Panc1 (cell line): ENCODE results near the gene RALGPS1. TPM values are rescaled to one million over a fixed set of nuclear protein-coding genes. Genes with fewer than 3 reads are reported as not detected.

Experiments used
- ATAC-seq: fragments of 200-7000 bp; cut with Tn5 transposase; 2 replicates; pipeline ENCODE4 v1.9.1; 2020; ENCODE audit warnings: mild to moderate bottlenecking, moderate library complexity
- BruUV-seq: library from RNA; stranded (reverse); fragments of 400-500 nt; replicated peaks from 2 replicates; lab custom pipeline; 2021; lab: Mats Ljungman, UMichigan
- CTCF ChIA-PET: fragments of 300-600 bp; sonication (Branson Sonifier 250); formaldehyde crosslinking; loops from one replicate; lab custom pipeline; 2022; ENCODE audit warnings: antibody characterized with exemption; lab: Charles Lee
- POLR2A ChIA-PET: fragments of 300-600 bp; sonication (Branson Sonifier 250); formaldehyde crosslinking; loops from one replicate; lab custom pipeline; 2022; ENCODE audit warnings: antibody characterized with exemption; lab: Charles Lee
- DNase-seq: peaks from one replicate; pipeline ENCODE4 v3.0.0-alpha.2; 2010; ENCODE audit warnings: low read depth, low spot score
- H3K27ac ChIP-seq: 2 replicates; pipeline ENCODE4 v1.5.1; 2011; ENCODE audit warnings: mild to moderate bottlenecking, low read length, inconsistent platforms
- H3K27me3 ChIP-seq: fragments of 200-500 bp; sonication (Bioruptor generic); 2 replicates; pipeline ENCODE4 v1.6.0; 2014; ENCODE audit warnings: low read length, inconsistent platforms; ENCODE audit not compliant: control insufficient read depth, insufficient read depth
- H3K36me3 ChIP-seq: fragments of 200-500 bp; sonication (Bioruptor generic); 2 replicates; pipeline ENCODE4 v1.5.1; 2014; ENCODE audit warnings: inconsistent platforms, mild to moderate bottlenecking, low read length, moderate library complexity; ENCODE audit not compliant: control insufficient read depth, insufficient read depth
- H3K4me1 ChIP-seq: 2 replicates; pipeline ENCODE4 v1.5.1; 2011; ENCODE audit warnings: inconsistent platforms, mild to moderate bottlenecking, low read length, moderate library complexity; ENCODE audit not compliant: control insufficient read depth, insufficient read depth
- H3K4me3 ChIP-seq, 2 experiments: 2 replicates each; pipeline ENCODE4 v1.5.1; 2011 to 2012; ENCODE audit warnings: low read depth in 2 of 2, low read length in 2 of 2, mild to moderate bottlenecking in 2 of 2, inconsistent platforms in 1 of 2, moderate library complexity in 1 of 2
- H3K9me3 ChIP-seq: fragments of 200-500 bp; sonication (Bioruptor generic); 2 replicates; pipeline ENCODE4 v1.5.1; 2014; ENCODE audit warnings: low read depth, mild to moderate bottlenecking, inconsistent platforms, low read length, moderate library complexity; ENCODE audit not compliant: control insufficient read depth, insufficient read depth
- POLR2AphosphoS5 ChIP-seq: IDR thresholded peaks from 2 replicates; pipeline ENCODE4 v1.6.1; 2012; ENCODE audit warnings: mild to moderate bottlenecking, low read depth, low read length, moderate library complexity
- REST ChIP-seq, 2 experiments: IDR thresholded peaks; 2 replicates each; pipeline ENCODE4 v1.6.1; 2011 to 2012; ENCODE audit warnings: low read depth in 2 of 2, control low read depth in 1 of 2, low read length in 1 of 2, mild to moderate bottlenecking in 1 of 2, moderate library complexity in 1 of 2; ENCODE audit not compliant: insufficient read depth in 1 of 2
- SIN3A ChIP-seq: IDR thresholded peaks from 2 replicates; pipeline ENCODE4 v1.6.1; 2012; ENCODE audit warnings: low read depth, mild to moderate bottlenecking, low read length, moderate library complexity, borderline replicate concordance; ENCODE audit not compliant: insufficient read depth
- TCF7L2 ChIP-seq: IDR thresholded peaks from 2 replicates; pipeline ENCODE4 v1.6.1; 2011; ENCODE audit warnings: mild to moderate bottlenecking, low read depth, low read length, inconsistent platforms
- in situ Hi-C: cut with HindIII; loops from 2 replicates; pipeline ENCODE4 v1.10.0; 2016; ENCODE audit warnings: low sequenced_read_pairs, low pct_unique_long_range_greater_than_20kb
- intact Hi-C: fragments of 100-400 bp; cut with micrococcal nuclease; formaldehyde crosslinking; loops from one replicate; pipeline ENCODE4 v1.10.0; 2022; ENCODE audit not compliant: unreplicated experiment
- total RNA-seq: library from RNA; stranded (reverse); gene quantifications from one replicate; pipeline ENCODE4 v1.2.1, GENCODE V29; 2021; ENCODE audit not compliant: unreplicated experiment
- TF ChIP-seq, protein P1 (sequence below): fragments of 450-650 bp; IDR thresholded peaks from 2 replicates; pipeline ENCODE4 v1.5.1; 2017; ENCODE audit warnings: mild to moderate bottlenecking

Gene RALGPS1
- total RNA-seq, 1 experiment from 2014 or later, result 7.2 TPM

DNA sequence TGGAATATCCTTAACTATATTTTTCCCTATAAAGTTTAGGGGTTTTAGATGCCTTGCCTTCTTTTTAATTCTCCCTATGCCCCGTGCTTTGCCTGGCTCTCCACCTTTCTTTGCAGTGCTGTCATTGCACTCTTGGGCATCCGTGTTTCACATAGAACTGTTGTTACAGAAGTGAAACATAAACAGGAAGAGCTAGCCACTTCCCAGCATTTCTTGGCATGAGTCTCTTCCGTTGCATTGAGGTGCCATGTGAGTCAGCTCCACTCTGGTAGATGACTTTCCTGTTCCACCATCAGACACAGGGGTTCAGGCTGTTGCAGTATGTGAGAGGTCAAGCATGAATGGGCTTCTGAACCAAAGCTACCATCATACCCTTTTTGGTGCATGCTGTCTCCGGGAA is 134.5 kb downstream of the RALGPS1 start:
- DNase-seq (peak; percentile 69), ATAC-seq (peak; percentile 85)
- CTCF ChIA-PET, result no interaction called here
- Histone ChIP-seq H3K9me3 (no peaks in the 10 kb centered on the region), H3K36me3 (no peaks in the 10 kb centered on the region), H3K27ac (no peak overlapping the region), H3K27me3 (no peaks in the 10 kb centered on the region), H3K4me1 (peaks cover 7% of the 10 kb centered on the region), H3K4me3 (no peak overlapping the region)
- in situ Hi-C loops (no loop called here), intact Hi-C loops (no loop called here)
- TF ChIP-seq REST (IDR thresholded peaks at IDR 0.05; ENCODE audit: insufficient read depth in 1 of 2, low read depth in 2 of 2, low read length in 1 of 2) (no peak), SIN3A (no peak), TCF7L2 (no peak), POLR2AphosphoS5 (no peak)
- TF ChIP-seq, protein P1, sequence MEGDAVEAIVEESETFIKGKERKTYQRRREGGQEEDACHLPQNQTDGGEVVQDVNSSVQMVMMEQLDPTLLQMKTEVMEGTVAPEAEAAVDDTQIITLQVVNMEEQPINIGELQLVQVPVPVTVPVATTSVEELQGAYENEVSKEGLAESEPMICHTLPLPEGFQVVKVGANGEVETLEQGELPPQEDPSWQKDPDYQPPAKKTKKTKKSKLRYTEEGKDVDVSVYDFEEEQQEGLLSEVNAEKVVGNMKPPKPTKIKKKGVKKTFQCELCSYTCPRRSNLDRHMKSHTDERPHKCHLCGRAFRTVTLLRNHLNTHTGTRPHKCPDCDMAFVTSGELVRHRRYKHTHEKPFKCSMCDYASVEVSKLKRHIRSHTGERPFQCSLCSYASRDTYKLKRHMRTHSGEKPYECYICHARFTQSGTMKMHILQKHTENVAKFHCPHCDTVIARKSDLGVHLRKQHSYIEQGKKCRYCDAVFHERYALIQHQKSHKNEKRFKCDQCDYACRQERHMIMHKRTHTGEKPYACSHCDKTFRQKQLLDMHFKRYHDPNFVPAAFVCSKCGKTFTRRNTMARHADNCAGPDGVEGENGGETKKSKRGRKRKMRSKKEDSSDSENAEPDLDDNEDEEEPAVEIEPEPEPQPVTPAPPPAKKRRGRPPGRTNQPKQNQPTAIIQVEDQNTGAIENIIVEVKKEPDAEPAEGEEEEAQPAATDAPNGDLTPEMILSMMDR, result no peak
- no TSS peak for BruUV-seq
- POLR2A ChIA-PET, result interaction anchor here (0.6 kb wide), 1 partner anchor 19 kb away, joined by 3 read pairs; no protein-coding TSS in a partner anchor

DNA sequence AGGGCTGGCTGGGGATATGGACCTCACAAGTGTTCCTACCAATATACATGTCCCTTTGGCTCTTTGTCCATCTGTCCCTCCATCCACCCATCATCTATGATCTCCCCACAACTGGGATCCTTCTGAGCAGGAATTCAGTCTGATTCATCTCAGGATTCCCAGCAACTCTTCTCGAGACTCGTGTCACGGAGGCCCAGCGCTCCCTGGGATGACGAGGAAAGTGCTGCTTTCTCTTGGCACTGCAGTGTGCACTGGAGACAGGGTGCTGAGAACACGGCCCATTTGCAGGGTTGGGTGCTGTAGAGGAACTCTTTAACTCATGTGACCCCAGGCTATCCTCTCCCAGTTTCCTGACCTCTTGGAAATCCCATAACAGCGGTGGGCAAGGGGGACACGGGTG is 135.0 kb downstream of the RALGPS1 start:
- TF ChIP-seq TCF7L2 (no peak), REST (IDR thresholded peaks at IDR 0.05; ENCODE audit: insufficient read depth in 1 of 2, low read depth in 2 of 2, low read length in 1 of 2) (no peak)
- TF ChIP-seq, protein P1, result no peak
- no peaks in the 10 kb centered on the region for H3K9me3 ChIP-seq
- BruUV-seq, result no TSS peak
- H3K27ac ChIP-seq, result no peak overlapping the region
- H3K4me3 ChIP-seq, result no peak overlapping the region
- POLR2A ChIA-PET, result no interaction called here
- H3K36me3 ChIP-seq, result no peaks in the 10 kb centered on the region
- intact Hi-C loops, result no loop called here
- peaks cover 7% of the 10 kb centered on the region for H3K4me1 ChIP-seq
- CTCF ChIA-PET, result no interaction called here
- no peaks in the 10 kb centered on the region for H3K27me3 ChIP-seq
- no peak for DNase-seq
- no peak for ATAC-seq
- in situ Hi-C loops, result no loop called here
